Keratinocyte (primary cell): ENCODE results near the gene ZMIZ1.

Experiments used
- CTCF ChIP-seq, 3 experiments: IDR thresholded peaks in 1 of 3; conservative IDR thresholded peaks in 1 of 3; optimal IDR thresholded peaks in 1 of 3; 2 replicates in 2 of 3; 3 replicates in 1 of 3; pipeline versions ENCODE3 to v1.5.1; 2011; ENCODE audit warnings: low read length in 3 of 3, mild to moderate bottlenecking in 3 of 3, moderate library complexity in 2 of 3, control low read depth in 1 of 3, inconsistent platforms in 1 of 3; ENCODE audit not compliant: insufficient read depth in 2 of 3; ENCODE audit errors: extremely low read depth in 1 of 3
- EZH2 ChIP-seq: IDR thresholded peaks from one replicate; pipeline ENCODE4 v1.6.1; 2012; ENCODE audit warnings: inconsistent platforms, mild to moderate bottlenecking, low read length, moderate library complexity

DNA sequence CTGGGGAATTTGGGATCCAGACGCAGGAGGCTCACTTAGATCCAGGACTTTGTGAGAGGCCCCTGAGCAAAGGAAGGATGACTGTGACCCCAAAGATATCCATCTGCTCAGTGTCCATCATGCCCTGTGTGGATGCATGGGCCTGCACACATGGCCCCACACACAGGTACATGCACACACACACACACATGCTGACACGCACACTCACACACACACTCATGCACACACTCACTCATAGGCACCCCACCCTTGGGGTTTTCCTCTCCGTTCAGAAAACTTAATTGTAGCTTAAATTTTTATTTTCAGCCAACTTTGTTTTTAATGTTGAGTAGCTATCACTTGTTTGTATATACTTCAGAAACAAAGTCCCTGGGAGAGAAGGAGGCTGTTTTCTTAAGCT is 184.9 kb downstream of the ZMIZ1 start:
- TF ChIP-seq CTCF (optimal IDR thresholded peaks at IDR 0.05 in 1 of 3, IDR thresholded peaks at IDR 0.05 in 1 of 3, conservative IDR thresholded peaks at IDR 0.05 in 1 of 3; ENCODE audit: extremely low read depth in 1 of 3, insufficient read depth in 2 of 3, low read length in 3 of 3) (no peak), EZH2 (no peak)
